Stimulated activated memory B cell treated with anti-CD40 and anti-IgM and Interleukin-4, amounts not matched to agents 10 μg/mL and 1 μg/mL and 100 μg/mL, for 72 hours (primary cell): Measurements from ENCODE around the gene MRPS5.

Source experiments
- ATAC-seq: fragments of 150-1000 bp; cut with Tn5 transposase; 2 replicates; pipeline ENCODE4 v1.10.0; 2021
- H3K27ac Mint-ChIP-seq: one replicate; pipeline ENCODE4 v1.8.0; 2022; ENCODE audit warnings: mild to moderate bottlenecking, mixed read lengths
- H3K27me3 Mint-ChIP-seq: one replicate; pipeline ENCODE4 v1.8.0; 2022; ENCODE audit warnings: mixed read lengths
- H3K36me3 Mint-ChIP-seq: one replicate; pipeline ENCODE4 v1.8.0; 2022; ENCODE audit warnings: mixed read lengths
- H3K4me1 Mint-ChIP-seq: one replicate; pipeline ENCODE4 v1.8.0; 2022; ENCODE audit warnings: mixed read lengths
- H3K4me3 Mint-ChIP-seq: one replicate; pipeline ENCODE4 v1.8.0; 2022; ENCODE audit warnings: mild to moderate bottlenecking, moderate library complexity, mixed read lengths
- H3K9me3 Mint-ChIP-seq: one replicate; pipeline ENCODE4 v1.8.0; 2022; ENCODE audit warnings: mixed read lengths

MRPS5 gene

GRCh38 chr2:95058466-95058988 lies 63.1 kb downstream of the MRPS5 start:
- Mint-ChIP-seq H3K27ac (no peak overlapping the region), H3K4me1 (peaks cover 15% of the 10 kb centered on the region), H3K4me3 (no peak overlapping the region), H3K36me3 (no peaks in the 10 kb centered on the region), H3K9me3 (no peaks in the 10 kb centered on the region), H3K27me3 (peaks cover 75% of the 10 kb centered on the region)
- no peak for ATAC-seq

- Mint-ChIP-seq H3K9me3 (no peaks in the 10 kb centered on the region), H3K4me3 (no peak overlapping the region), H3K27me3 (peaks cover 75% of the 10 kb centered on the region), H3K27ac (no peak overlapping the region), H3K36me3 (no peaks in the 10 kb centered on the region), H3K4me1 (peaks cover 7% of the 10 kb centered on the region)
- ATAC-seq, result no peak
Measured at GRCh38 chr2:95057535-95058370, 63.9 kb downstream of the MRPS5 start.

- Mint-ChIP-seq H3K27me3 (peaks cover 75% of the 10 kb centered on the region), H3K27ac (no peak overlapping the region), H3K4me3 (no peak overlapping the region), H3K36me3 (no peaks in the 10 kb centered on the region), H3K4me1 (no peaks in the 10 kb centered on the region), H3K9me3 (no peaks in the 10 kb centered on the region)
- no peak for ATAC-seq
Measured at GRCh38 chr2:95056461-95057459, 64.8 kb downstream of the MRPS5 start.

- H3K4me1 Mint-ChIP-seq, result no peaks in the 10 kb centered on the region
- ATAC-seq, result no peak
- H3K36me3 Mint-ChIP-seq, result no peaks in the 10 kb centered on the region
- H3K4me3 Mint-ChIP-seq, result no peak overlapping the region
- H3K27ac Mint-ChIP-seq, result no peak overlapping the region
- H3K9me3 Mint-ChIP-seq, result no peaks in the 10 kb centered on the region
- peaks cover 81% of the 10 kb centered on the region for H3K27me3 Mint-ChIP-seq
Measured at GRCh38 chr2:95056044-95056443, 65.6 kb downstream of the MRPS5 start.

GRCh38 chr2:95055262-95055661 lies 66.3 kb downstream of the MRPS5 start:
- peaks cover 77% of the 10 kb centered on the region for H3K27me3 Mint-ChIP-seq
- H3K9me3 Mint-ChIP-seq, result no peaks in the 10 kb centered on the region
- H3K4me1 Mint-ChIP-seq, result no peaks in the 10 kb centered on the region
- H3K27ac Mint-ChIP-seq, result no peak overlapping the region
- ATAC-seq, result no peak
- H3K36me3 Mint-ChIP-seq, result no peaks in the 10 kb centered on the region
- no peak overlapping the region for H3K4me3 Mint-ChIP-seq

GRCh38 chr2:95054016-95054415 lies 67.6 kb downstream of the MRPS5 start:
- H3K36me3 Mint-ChIP-seq, result no peaks in the 10 kb centered on the region
- no peak overlapping the region for H3K4me3 Mint-ChIP-seq
- no peak for ATAC-seq
- no peaks in the 10 kb centered on the region for H3K4me1 Mint-ChIP-seq
- H3K27ac Mint-ChIP-seq, result no peak overlapping the region
- no peaks in the 10 kb centered on the region for H3K9me3 Mint-ChIP-seq
- peaks cover 64% of the 10 kb centered on the region for H3K27me3 Mint-ChIP-seq

GRCh38 chr2:95053543-95053942 lies 68.1 kb downstream of the MRPS5 start:
- H3K4me1 Mint-ChIP-seq, result no peaks in the 10 kb centered on the region
- no peak for ATAC-seq
- peaks cover 60% of the 10 kb centered on the region for H3K27me3 Mint-ChIP-seq
- no peaks in the 10 kb centered on the region for H3K36me3 Mint-ChIP-seq
- H3K27ac Mint-ChIP-seq, result no peak overlapping the region
- no peaks in the 10 kb centered on the region for H3K9me3 Mint-ChIP-seq
- no peak overlapping the region for H3K4me3 Mint-ChIP-seq

- Mint-ChIP-seq H3K9me3 (no peaks in the 10 kb centered on the region), H3K36me3 (no peaks in the 10 kb centered on the region), H3K4me1 (no peaks in the 10 kb centered on the region), H3K27me3 (peaks cover 54% of the 10 kb centered on the region), H3K4me3 (no peak overlapping the region), H3K27ac (no peak overlapping the region)
- no peak for ATAC-seq
Measured at GRCh38 chr2:95052804-95053479, 68.7 kb downstream of the MRPS5 start.

GRCh38 chr2:95052307-95052706 lies 69.3 kb downstream of the MRPS5 start:
- peaks cover 51% of the 10 kb centered on the region for H3K27me3 Mint-ChIP-seq
- no peak for ATAC-seq
- H3K9me3 Mint-ChIP-seq, result no peaks in the 10 kb centered on the region
- no peaks in the 10 kb centered on the region for H3K4me1 Mint-ChIP-seq
- H3K27ac Mint-ChIP-seq, result no peak overlapping the region
- no peaks in the 10 kb centered on the region for H3K36me3 Mint-ChIP-seq
- H3K4me3 Mint-ChIP-seq, result no peak overlapping the region

- Mint-ChIP-seq H3K9me3 (no peaks in the 10 kb centered on the region), H3K27me3 (peaks cover 51% of the 10 kb centered on the region), H3K4me1 (no peaks in the 10 kb centered on the region), H3K36me3 (no peaks in the 10 kb centered on the region), H3K4me3 (no peak overlapping the region), H3K27ac (no peak overlapping the region)
- ATAC-seq, result no peak
Measured at GRCh38 chr2:95051626-95052025, 70.0 kb downstream of the MRPS5 start.

GRCh38 chr2:95050385-95051300 lies 71.0 kb downstream of the MRPS5 start:
- no peak overlapping the region for H3K4me3 Mint-ChIP-seq
- H3K27me3 Mint-ChIP-seq, result peaks cover 50% of the 10 kb centered on the region
- H3K4me1 Mint-ChIP-seq, result no peaks in the 10 kb centered on the region
- no peaks in the 10 kb centered on the region for H3K9me3 Mint-ChIP-seq
- H3K36me3 Mint-ChIP-seq, result no peaks in the 10 kb centered on the region
- no peak overlapping the region for H3K27ac Mint-ChIP-seq
- no peak for ATAC-seq

GRCh38 chr2:95049961-95050360 lies 71.6 kb downstream of the MRPS5 start:
- Mint-ChIP-seq H3K36me3 (no peaks in the 10 kb centered on the region), H3K27ac (no peak overlapping the region), H3K4me1 (no peaks in the 10 kb centered on the region), H3K4me3 (no peak overlapping the region), H3K9me3 (no peaks in the 10 kb centered on the region), H3K27me3 (peaks cover 51% of the 10 kb centered on the region)
- no peak for ATAC-seq

GRCh38 chr2:95049683-95049955 lies 72.0 kb downstream of the MRPS5 start:
- peaks cover 51% of the 10 kb centered on the region for H3K27me3 Mint-ChIP-seq
- no peak overlapping the region for H3K4me3 Mint-ChIP-seq
- H3K36me3 Mint-ChIP-seq, result no peaks in the 10 kb centered on the region
- H3K4me1 Mint-ChIP-seq, result no peaks in the 10 kb centered on the region
- no peak overlapping the region for H3K27ac Mint-ChIP-seq
- no peaks in the 10 kb centered on the region for H3K9me3 Mint-ChIP-seq
- no peak for ATAC-seq
